Activated T-cell treated with anti-CD3 and anti-CD28 coated beads for 24 hours (primary cell): Measurements from ENCODE around the gene PARP3.

Experiments used
- DNase-seq: peaks from one replicate; pipeline ENCODE4 v3.0.0-alpha.2; 2020; ENCODE audit warnings: low read depth

Gene PARP3

DNA sequence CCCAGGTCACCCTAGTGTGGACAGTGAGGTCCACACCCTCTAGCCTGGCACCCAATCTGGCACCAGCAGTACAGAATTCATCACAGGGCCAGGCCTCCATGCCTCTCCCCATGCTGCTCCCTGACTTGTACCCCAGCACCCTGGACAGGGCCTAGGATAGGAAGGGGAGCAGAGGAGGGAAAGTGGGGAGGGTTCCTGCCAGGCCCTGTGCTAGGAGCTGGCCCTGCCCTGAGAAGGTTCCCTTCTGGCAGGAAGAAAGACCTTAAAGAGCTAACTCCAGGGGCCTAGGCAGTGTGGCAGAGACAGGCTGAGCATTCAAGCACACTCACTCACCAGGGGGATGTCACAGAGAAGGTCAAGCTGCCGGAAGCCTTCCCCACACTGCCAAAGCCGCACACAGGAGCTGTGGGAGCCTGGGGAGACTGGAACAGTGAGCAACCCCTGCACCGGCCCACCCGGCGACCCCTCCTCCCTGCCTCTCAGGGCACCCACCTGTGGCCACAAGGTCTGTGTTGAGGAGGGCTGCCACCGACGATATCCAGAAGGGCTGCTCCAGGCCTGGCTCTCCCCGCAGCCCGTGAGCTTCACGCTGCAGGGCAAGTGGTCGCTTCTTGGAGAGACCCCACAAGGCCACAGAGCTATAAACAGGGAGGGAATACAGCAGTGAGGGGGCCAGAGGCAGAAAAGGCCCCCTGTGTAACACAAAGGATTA lies 7.9 kb upstream of the PARP3 start:
- DNase-seq = no peak

DNA sequence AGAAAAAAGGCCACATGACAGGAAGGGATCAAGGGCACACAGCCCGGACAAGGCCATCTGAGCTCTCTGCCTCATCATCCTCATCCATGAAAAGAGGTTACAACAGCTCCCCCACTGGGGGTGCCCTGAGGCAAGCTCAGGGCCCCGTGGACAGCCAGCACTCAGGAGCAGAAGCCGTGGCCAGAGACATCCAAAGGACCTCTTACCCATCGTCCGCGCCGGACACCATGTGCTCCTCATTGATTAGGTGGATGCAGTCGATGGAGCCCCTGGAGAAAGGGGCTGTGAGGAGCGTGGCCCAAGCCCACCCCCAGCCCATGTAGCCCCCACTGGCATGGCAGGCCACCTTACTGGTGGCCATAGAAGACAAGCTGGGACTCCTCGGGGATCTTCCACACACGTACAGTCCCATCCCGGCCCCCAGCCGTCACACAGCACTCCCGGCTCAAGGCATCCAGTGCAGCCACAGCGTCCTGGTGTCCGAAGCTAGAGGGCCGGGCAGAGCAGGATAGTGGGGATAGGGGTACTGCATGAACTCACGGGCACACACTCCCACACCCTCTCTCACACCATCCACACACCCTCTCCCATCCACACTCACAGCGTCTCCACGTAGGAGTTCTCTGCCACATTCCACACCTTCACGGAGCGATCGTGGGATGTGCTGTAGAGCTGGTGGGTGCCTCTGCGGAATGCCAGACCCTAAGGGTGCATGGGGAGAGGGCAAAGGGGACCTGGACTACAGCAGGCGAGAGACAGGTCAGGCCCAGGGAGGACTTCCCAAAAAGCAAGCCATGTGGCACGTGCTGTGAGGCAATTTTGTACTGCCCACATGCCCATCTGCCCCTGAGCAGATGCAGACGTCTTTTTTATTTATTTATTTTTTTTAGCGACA lies 6.9 kb upstream of the PARP3 start:
- no peak for DNase-seq

DNA sequence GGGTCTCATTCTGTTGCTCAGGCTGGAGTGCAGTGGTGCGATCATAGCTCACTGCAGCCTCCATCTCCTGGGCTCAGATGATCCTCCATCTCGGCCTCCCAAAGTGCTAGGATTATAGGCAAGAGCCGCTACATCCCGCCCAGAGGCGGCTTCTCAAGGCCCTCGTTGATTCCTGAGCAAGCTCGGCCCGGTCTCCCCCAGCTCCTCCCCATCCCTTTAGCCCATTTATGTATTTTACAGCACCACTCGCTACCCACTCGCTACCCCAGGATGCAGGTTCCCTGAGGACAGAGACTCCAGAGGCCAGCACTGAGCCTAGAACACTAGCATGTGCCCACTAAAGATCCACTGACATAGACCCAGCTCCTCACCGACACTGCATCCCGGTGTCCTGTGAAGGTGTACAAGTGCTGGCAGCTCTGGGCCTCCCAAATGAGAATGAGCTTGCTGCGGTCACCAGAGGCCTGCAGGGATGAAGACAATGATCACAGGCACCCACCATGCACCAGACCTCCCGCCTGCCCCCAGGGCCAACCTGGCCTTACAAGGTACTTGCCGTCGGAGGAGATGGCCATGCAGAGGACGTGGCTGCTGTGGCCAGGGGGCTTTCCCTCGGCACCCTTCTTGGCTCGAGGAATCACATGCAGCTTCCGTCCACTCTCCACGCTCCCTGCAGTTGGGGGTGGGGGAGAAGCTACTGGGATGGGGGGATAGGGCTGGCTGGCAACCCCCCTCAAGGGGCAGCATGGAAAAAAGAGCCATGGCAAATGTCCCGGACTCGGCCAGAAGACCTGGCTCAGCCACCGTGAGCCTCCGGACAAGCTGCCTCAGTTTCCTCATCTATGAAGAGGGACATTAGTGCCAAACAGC lies 6.0 kb upstream of the PARP3 start:
- DNase-seq = no peak

DNA sequence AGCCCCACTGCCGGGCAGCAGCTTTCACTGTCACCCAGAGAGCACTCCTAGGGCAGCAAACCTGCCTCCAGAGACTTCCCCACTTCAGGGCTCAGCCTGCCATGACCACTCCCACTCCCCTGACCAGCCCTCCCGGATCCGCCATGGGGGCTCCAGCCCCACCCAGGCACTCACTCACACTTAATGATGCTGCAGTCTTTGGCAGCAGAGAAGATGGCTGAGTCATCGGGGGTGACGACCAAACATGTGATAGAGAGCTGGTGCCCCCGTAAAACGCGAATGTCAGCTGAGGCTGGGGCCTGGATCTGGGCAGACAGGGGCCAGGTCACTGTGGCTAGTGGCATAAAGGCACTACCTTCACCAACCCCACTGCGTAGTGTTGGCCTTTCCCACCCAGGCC lies 5.1 kb upstream of the PARP3 start:
- no peak for DNase-seq

DNA sequence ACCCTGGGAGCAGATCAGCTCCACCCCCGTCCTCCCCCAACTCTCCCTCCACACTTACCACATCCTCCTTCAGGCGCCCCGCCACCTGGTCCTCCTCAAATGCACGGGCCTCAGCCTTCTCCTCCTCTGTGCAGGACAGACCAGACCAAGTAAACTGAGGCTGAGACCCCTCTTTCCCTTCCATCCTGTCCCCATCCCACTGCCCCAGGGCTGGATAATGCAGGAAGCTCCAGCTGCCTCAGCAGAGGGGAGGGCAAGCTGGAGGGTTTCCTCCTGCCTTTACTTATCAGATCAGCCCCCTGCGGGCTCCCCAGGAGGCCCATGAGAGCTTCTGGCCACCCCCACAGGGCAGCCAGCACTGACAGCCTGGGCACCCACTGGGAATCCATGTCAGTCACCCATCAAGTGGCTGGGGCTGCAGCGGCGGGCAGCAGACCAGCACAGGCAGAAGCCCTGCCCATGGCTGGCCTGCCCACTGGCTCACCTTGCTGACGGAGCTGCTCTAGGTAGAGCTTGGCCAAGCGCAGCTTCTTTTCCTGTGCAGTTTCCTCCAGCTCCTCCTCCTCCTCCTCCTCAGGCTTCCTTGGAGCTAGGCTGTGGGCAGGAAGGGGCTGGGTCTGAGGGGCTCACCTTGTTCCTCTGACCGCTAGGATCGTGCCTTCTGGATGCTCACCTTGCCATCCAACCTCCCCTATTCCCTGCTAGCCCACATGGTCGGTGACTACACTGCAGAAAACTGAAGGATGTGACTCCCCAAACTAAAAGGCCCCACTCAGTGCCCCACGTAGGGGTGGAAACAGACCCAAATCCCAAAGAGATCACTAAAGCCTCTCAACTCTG lies 4.3 kb upstream of the PARP3 start:
- no peak for DNase-seq

DNA sequence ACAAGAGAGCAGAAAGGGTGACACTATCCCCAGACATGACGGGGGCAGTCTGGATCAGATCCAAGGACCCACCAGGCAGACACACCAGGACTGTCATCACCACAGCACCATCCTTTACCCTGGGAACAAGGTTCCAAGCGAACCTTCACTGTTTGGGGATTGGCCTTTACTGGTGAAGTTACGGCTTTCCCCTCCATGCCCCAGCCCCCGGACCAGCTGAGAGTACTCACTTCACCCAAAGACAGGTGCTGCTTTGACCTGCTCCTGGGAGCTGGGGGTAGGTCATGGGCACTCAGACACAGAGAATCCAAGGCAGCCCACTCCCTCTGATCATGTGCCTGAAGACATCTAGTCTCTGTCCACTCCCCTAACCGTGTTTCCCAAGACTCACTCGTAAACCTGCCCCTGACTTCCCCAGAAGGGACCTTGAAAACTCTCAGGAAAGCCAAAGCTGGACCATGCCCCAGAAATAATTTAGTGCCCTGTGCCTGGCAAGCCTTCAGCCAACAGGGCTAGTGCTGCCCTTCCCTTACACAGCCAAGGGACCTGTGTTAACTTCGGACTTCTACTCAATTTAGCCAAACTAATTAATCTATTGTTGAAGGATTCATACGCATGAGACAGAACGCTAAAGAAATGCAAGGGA lies 3.3 kb upstream of the PARP3 start:
- no peak for DNase-seq

DNA sequence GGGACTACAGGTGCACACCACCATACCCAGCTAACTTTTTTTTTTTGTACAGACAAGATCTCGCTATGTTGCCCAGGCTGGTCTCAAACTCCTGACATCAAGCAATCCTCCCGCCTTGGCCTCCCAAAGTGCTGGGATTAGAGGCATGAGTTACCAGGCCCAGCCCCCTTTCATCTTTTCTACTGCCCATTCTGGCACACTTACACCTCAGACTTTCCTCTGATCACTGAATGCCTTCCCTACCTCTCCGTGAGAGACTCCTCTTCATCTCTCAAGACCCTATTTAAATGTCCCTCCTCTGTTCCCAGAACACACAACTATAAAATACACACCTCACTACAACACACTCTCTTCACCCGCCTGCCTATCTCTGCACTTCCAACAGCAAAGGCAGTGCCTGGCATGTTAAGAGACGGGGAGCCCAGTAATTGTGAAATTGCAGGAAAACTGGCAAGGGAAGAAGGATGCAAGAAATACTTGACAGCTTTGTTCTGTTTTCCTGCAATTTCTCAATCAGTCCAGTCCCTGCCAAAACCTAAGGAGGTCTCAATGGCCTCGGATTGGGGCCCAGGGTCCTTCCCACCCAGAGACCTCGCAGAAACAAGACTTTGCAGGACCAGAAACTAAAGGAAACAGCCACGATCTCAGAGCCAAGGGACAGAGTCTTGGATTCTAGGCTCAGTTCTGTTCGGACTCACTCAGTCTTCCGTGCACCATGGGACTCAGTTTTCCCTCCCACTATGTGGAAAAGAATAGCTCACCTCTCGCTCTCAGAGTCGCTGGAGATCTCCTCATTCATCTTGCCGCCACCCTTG lies 1.3 kb upstream of the PARP3 start:
- no peak for DNase-seq

DNA sequence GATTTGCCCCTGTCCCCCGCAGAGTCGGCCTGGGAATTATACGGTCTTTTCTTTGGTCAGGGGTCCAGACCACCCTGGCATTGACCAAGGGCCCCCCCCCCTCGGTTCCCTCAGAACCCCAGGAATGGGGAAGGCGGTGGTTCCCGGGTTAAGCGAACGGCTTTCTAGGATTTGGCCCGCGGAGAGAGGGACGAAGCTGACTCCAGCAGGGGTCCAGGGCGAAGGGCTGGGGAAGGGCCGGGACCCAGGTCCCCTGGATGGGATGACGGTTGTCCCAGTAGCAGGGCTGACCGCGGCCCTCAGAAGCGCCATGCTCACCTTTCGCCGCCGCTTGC lies 733 bp upstream of the PARP3 start:
- DNase-seq = no peak

DNA sequence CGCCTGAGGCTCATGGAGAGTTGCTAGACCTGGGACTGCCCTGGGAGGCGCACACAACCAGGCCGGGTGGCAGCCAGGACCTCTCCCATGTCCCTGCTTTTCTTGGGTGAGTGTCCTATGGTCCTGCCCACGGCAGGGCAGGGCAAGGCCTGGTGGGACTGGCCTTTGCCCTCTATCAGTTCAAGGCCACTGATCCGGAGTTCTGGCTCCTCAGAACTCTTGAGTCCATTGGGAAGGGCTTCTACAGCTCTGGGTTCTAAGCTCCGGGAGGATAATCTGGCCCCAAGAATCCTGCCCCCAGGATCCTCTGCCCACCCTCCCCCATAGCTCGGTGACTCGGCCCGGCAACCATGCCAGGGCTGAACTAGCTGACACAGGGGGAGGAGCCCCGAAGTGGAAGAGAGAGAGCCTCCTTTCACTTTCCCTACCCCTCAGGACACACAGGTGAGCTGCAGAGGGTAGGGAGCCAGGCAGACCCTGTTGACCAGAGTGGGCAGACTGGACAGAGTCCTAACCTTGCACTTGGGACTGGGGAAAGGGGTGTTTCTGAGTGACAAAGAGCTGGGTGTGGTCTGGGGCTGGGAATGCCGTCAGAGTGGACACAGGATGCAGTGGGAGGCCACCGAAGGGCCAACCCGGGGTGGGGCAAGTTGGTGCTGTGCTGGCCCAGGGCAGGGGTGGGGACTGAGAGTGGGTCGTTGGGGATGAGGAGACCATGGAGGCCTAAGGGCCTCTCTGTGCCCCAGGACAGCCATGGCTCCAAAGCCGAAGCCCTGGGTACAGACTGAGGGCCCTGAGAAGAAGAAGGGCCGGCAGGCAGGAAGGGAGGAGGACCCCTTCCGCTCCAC lies 664 bp downstream of the PARP3 start:
- peak; percentile 56 for DNase-seq

DNA sequence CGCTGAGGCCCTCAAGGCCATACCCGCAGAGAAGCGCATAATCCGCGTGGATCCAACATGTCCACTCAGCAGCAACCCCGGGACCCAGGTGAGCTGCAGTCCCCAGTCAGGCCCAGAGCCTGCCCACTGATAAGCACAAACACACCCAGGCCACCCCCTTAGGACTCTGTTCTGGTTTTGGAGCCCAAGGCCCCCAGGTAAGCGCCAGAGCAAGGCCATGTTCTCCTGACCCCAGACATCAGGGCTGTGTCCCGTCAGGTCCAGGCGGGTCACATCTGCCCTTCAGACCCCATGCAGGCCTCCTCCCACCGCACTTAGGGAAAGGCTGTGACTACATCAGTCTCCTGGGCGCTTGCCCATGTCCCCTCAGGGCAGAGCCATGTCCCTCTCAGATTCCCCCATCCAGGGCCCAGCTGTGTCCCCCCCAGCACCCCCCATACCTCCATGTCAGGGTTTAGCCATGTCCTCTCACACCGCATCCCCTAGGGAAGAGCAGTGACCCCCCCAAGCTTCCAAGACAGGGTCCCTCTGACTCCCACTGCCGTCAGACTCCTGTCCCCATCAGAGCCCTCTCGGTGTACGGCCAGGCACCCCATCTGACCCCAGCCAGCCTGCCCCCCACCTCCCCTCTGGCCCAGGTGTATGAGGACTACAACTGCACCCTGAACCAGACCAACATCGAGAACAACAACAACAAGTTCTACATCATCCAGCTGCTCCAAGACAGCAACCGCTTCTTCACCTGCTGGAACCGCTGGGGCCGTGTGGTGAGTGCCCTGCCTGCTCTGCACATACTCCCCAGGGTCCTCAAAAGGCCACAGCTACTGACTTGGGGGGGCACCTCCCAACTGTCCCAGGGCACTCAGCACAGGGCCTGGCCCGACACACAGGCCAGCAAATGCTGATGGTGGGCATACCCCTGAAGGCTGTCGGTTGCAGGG lies 1.6 kb downstream of the PARP3 start:
- no peak for DNase-seq

DNA sequence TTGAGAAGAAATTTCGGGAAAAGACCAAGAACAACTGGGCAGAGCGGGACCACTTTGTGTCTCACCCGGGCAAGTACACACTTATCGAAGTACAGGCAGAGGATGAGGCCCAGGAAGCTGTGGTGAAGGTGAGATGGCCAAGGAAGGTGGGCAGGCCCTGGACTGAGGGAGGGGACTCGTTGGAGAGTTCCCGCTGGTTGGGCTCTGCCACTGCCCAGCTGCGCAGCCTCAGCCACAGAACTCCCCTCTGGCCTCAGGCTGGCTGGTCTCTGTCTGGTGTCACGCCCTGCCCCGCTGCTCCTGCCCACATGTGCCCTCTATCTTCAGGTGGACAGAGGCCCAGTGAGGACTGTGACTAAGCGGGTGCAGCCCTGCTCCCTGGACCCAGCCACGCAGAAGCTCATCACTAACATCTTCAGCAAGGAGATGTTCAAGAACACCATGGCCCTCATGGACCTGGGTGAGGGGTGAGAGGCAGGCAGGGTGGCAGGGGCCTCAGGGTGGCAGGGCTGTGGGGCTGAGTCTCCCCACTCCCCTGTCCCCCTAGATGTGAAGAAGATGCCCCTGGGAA lies 2.4 kb downstream of the PARP3 start:
- DNase-seq = no peak

DNA sequence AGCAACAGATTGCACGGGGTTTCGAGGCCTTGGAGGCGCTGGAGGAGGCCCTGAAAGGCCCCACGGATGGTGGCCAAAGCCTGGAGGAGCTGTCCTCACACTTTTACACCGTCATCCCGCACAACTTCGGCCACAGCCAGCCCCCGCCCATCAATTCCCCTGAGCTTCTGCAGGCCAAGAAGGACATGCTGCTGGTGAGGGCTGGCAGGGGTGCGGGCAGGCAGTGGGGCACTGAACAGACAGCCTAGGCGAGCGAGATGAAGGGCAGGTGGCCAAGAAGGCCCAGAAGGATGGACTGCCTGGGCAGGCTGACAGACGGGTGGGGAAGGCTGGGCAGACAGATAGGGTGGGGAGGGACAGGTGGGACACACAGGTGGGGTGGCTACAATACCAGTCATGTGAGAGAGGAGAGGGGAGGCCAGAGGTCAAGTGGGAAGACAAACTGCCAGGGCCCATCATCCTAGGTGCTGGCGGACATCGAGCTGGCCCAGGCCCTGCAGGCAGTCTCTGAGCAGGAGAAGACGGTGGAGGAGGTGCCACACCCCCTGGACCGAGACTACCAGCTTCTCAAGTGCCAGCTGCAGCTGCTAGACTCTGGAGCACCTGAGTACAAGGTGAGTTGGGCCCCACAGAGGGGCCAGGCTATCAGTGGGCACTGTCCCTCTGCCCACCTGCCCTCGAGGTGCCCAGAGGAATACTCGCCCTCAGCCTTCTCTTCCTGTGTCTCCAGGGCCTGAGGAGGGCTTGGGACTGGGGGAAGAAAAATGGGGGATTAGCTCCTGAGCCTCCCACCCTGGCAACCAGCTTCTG lies 3.1 kb downstream of the PARP3 start:
- DNase-seq = no peak

DNA sequence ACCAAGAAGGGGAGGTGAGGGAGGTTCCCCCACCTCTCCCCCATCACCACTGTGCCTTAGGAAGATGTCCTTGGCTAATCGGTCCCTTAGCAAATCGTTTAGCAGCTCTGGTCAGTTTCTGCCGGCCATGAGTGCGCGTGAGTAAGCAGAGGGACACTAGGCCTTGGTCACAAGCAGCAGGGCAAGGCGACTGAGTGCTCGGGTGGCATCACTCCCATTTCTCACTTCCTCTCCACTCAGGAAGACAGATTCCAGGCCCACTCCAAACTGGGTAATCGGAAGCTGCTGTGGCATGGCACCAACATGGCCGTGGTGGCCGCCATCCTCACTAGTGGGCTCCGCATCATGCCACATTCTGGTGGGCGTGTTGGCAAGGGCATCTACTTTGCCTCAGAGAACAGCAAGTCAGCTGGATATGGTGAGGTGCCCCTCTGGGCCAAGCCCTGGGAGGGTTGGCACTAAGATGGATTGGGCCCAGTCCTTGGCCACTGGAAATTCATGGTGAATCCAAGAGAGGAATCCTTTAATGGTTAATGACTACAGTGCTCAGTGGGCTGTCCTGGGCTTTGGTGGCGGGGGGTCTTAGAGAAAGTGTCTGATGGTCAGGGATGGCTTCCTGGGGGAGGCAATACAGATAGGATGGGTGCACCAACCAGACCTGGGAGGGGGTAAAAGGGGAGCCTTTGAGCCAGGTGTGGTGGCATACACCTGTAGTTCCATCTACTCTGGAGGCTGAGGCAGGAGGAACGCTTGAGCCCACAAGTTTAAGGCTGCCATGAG lies 4.0 kb downstream of the PARP3 start:
- no peak for DNase-seq

DNA sequence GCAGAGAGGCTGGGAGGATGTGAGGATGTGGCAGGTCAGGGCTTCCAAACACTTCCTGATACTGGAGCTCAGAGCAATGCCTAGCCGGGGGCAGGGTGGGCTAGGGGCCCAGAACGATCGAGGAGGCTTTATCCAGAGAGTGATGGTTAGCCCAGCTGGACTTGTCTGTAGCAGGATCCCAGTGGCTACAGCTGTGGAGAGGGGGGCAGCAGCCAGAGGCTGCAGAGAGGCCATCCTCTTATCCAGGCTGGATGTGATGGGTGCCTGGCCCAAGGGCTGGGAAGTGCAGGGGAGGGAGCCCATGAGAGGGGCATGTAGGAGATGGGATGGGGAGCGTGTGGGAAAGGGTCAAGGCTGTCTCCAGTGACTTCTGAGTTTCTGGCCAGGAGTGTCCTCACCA lies 4.6 kb downstream of the PARP3 start:
- no peak for DNase-seq

DNA sequence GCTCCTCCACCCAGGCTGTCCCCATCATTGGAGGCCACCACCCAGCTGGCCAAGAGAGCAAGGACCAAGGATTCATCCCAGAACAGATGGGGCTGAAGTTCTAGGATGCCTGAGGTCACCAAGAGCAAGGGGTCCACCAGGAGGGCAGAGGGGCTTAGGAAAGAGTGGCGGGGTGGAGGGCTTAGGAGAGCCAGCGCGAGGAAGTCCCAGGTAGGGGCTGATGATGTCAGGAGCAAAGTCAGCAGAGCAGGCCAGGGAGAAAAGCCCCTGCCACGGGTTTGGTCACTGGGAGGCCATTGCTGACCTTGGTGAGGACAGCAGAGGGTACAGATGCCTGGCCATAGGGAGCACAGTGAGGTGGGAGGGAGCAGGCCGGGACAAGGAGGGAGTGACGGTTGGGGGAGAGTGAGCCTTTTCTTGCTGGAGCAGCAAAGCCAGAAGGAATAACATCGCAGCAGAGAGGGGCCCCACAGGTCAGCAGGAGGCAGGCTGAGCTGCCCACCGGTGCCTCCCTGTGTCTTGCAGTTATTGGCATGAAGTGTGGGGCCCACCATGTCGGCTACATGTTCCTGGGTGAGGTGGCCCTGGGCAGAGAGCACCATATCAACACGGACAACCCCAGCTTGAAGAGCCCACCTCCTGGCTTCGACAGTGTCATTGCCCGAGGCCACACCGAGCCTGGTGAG lies 5.2 kb downstream of the PARP3 start:
- no peak for DNase-seq
